Vagina (tissue), 2 donors: ENCODE results near the gene B4GALT2. TPM values are rescaled to one million over a fixed set of nuclear protein-coding genes. Genes with fewer than 3 reads are reported as not detected.

Source experiments
- DNase-seq, 2 donors: peaks; one replicate each; pipeline ENCODE4 v3.0.0-alpha.2; 2017; ENCODE audit errors: extremely low spot score in 2 of 2
- H3K27ac ChIP-seq: fragments of 200-600 bp; sonication (generic); one replicate; pipeline ENCODE4 v1.5.1; 2019
- H3K27me3 ChIP-seq: fragments of 200-600 bp; sonication (generic); one replicate; pipeline ENCODE4 v1.5.1; 2019
- H3K36me3 ChIP-seq, 2 donors: fragments of 200-600 bp; sonication (generic); one replicate each; pipeline ENCODE4 v1.5.1; 2017 to 2019
- H3K4me1 ChIP-seq: fragments of 200-600 bp; sonication (generic); one replicate; pipeline ENCODE4 v1.5.1; 2019
- H3K4me3 ChIP-seq, 2 donors: fragments of 200-600 bp; sonication (generic); 1 replicate in 1 of 2; 2 replicates in 1 of 2; pipeline ENCODE4 v1.5.1; 2016 to 2019
- H3K9me3 ChIP-seq: fragments of 200-600 bp; sonication (generic); one replicate; pipeline ENCODE4 v1.5.1; 2019
- CTCF ChIP-seq, 3 experiments: fragments of 450-650 bp in 2 of 3; fragments of 200-600 bp in 1 of 3; sonication (generic) in 1 of 3; IDR thresholded peaks; one replicate each; pipeline ENCODE4 v1.5.1; 2017 to 2019; ENCODE audit warnings: antibody characterized with exemption in 3 of 3, mild to moderate bottlenecking in 2 of 3, moderate library complexity in 2 of 3
- POLR2A ChIP-seq, 2 donors: fragments of 450-650 bp; IDR thresholded peaks; one replicate each; pipeline ENCODE4 v1.6.1; 2017; ENCODE audit warnings: antibody characterized with exemption in 2 of 2, mild to moderate bottlenecking in 2 of 2, moderate library complexity in 2 of 2
- POLR2AphosphoS5 ChIP-seq, 2 donors: sonication (generic); formaldehyde crosslinking; IDR thresholded peaks; one replicate each; pipeline ENCODE4 v1.9.0; 2017; ENCODE audit warnings: antibody characterized with exemption in 2 of 2, mild to moderate bottlenecking in 2 of 2, low read depth in 1 of 2; ENCODE audit not compliant: insufficient read depth in 1 of 2
- intact Hi-C: fragments of 100-400 bp; cut with DNase I; formaldehyde crosslinking; loops from one replicate; pipeline ENCODE4 v1.15.1; 2023
- total RNA-seq: library from RNA; depleted of rRNA; stranded (reverse); fragments of >200 nt; gene quantifications from one replicate; pipeline ENCODE4 v1.2.3, GENCODE V29; 2016

The B4GALT2 gene
- total RNA-seq, 1 donor from 2014 or later = 31.4 TPM

- intact Hi-C loops = no loop called here
- Histone ChIP-seq H3K36me3 (no peaks in the 10 kb centered on the region), H3K27me3 (no peaks in the 10 kb centered on the region), H3K4me3 (no peak overlapping the region), H3K9me3 (no peaks in the 10 kb centered on the region), H3K27ac (no peak overlapping the region), H3K4me1 (peaks cover 13% of the 10 kb centered on the region)
- TF ChIP-seq CTCF (IDR thresholded peaks at IDR 0.05) = no peak
- no peak for TF ChIP-seq POLR2AphosphoS5 (IDR thresholded peaks at IDR 0.05; ENCODE audit: insufficient read depth in 1 of 2, low read depth in 1 of 2)
- no peak for TF ChIP-seq POLR2A (IDR thresholded peaks at IDR 0.05)
- no peak for DNase-seq
Observed at GRCh38 chr1:44038876-44039657, 60.1 kb downstream of the B4GALT2 start.

- Histone ChIP-seq H3K36me3 (no peaks in the 10 kb centered on the region), H3K4me3 (no peak overlapping the region), H3K4me1 (peaks cover 13% of the 10 kb centered on the region), H3K27me3 (no peaks in the 10 kb centered on the region), H3K9me3 (no peaks in the 10 kb centered on the region), H3K27ac (no peak overlapping the region)
- intact Hi-C loops = loop anchor here (5.0 kb wide), 1 partner anchor 33 kb away; no protein-coding TSS in a partner anchor
- TF ChIP-seq POLR2A (IDR thresholded peaks at IDR 0.05) = no peak
- TF ChIP-seq POLR2AphosphoS5 (IDR thresholded peaks at IDR 0.05; ENCODE audit: insufficient read depth in 1 of 2, low read depth in 1 of 2) = no peak
- no peak for TF ChIP-seq CTCF (IDR thresholded peaks at IDR 0.05)
- no peak for DNase-seq
Observed at GRCh38 chr1:44040418-44040817, 61.4 kb downstream of the B4GALT2 start.

Other genes with a start within 250 kb of the B4GALT2 start
- 17.4 TPM for gene ARTN, start 45.4 kb upstream of the B4GALT2 start, total RNA-seq
- 34.6 TPM for gene IPO13, start 32.3 kb upstream of the B4GALT2 start, total RNA-seq
- 15.2 TPM for gene DPH2, start 9.2 kb upstream of the B4GALT2 start, total RNA-seq
- 71.5 TPM for gene ATP6V0B, start 4.2 kb upstream of the B4GALT2 start, total RNA-seq
- gene CCDC24, start 12.4 kb downstream of the B4GALT2 start, total RNA-seq = 14.5 TPM
- gene SLC6A9, start 52.3 kb downstream of the B4GALT2 start, total RNA-seq = 24.3 TPM
- 0.25 TPM for gene KLF17, start 139.6 kb downstream of the B4GALT2 start, total RNA-seq
- not detected for gene KLF18, start 162.4 kb downstream of the B4GALT2 start, total RNA-seq
- 52.3 TPM for gene DMAP1, start 234.3 kb downstream of the B4GALT2 start, total RNA-seq